Ovary (tissue), 3 donors: ENCODE results near the gene KRTAP17-1.

Experiments
- EP300 ChIP-seq: sonication (generic); formaldehyde crosslinking; IDR thresholded peaks from one replicate; pipeline ENCODE4 v1.6.1; 2017; ENCODE audit warnings: antibody characterized with exemption
- POLR2A ChIP-seq: fragments of 450-650 bp; IDR thresholded peaks from one replicate; pipeline ENCODE4 v1.6.1; 2017; ENCODE audit warnings: antibody characterized with exemption, mild to moderate bottlenecking, moderate library complexity
- TF ChIP-seq, protein P1 (sequence below), 3 donors: fragments of 450-650 bp in 2 of 3; fragments of 200-600 bp in 1 of 3; IDR thresholded peaks; one replicate each; pipeline versions ENCODE4 v1.5.1 to v1.8.0; 2016 to 2022; ENCODE audit warnings: antibody characterized with exemption in 3 of 3, mild to moderate bottlenecking in 1 of 3
- donor health status: DM: no; HTN: no; CAD: no.

DNA sequence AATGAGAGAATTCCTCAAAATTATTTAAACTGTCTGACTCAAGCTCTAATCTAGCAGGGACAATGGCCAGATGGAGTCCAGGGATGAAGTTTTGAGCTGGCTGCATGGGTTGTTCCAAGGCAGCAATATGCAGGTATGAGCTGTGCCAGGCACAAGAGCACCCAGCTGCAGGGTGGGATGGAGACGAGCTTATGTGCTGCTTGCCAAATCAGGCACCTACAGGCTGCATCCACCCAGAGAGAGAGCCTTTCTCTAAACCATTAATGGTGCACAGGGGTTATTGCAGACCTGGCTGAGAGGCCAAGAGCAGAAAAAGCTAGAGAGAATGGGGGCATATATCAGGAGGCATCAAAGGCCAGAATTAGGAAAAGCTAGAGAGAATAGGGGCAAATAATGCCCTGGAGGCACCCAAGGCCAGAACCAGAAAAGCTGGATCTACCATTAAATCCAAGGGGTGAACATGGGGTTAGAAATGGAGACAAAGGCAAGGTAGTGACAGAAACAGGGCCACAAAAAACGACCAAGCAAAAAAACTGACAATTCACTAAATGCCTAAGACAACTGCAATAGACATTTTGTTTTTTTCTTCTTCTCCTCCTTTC lies 24.2 kb upstream of the KRTAP17-1 start:
- TF ChIP-seq POLR2A (no peak), EP300 (no peak)
- TF ChIP-seq, protein P1, sequence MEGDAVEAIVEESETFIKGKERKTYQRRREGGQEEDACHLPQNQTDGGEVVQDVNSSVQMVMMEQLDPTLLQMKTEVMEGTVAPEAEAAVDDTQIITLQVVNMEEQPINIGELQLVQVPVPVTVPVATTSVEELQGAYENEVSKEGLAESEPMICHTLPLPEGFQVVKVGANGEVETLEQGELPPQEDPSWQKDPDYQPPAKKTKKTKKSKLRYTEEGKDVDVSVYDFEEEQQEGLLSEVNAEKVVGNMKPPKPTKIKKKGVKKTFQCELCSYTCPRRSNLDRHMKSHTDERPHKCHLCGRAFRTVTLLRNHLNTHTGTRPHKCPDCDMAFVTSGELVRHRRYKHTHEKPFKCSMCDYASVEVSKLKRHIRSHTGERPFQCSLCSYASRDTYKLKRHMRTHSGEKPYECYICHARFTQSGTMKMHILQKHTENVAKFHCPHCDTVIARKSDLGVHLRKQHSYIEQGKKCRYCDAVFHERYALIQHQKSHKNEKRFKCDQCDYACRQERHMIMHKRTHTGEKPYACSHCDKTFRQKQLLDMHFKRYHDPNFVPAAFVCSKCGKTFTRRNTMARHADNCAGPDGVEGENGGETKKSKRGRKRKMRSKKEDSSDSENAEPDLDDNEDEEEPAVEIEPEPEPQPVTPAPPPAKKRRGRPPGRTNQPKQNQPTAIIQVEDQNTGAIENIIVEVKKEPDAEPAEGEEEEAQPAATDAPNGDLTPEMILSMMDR (IDR thresholded peaks at IDR 0.05), result no peak
